ENCODE results near the gene TTC28.

GRCh38 chr22:28116219-28116673 is 563.4 kb downstream of the TTC28 start:
- TF ChIP-seq CTCF (IDR thresholded peaks at IDR 0.05) (no peak), POLR2A (IDR thresholded peaks at IDR 0.05) (no peak)

Measured in heart left ventricle (tissue), 13 donors.